Measurements from ENCODE around the gene ADAM22.
A peak's percentile ranks its signal among the peaks of the same experiment; 100 is the strongest.

Gene ADAM22

DNA sequence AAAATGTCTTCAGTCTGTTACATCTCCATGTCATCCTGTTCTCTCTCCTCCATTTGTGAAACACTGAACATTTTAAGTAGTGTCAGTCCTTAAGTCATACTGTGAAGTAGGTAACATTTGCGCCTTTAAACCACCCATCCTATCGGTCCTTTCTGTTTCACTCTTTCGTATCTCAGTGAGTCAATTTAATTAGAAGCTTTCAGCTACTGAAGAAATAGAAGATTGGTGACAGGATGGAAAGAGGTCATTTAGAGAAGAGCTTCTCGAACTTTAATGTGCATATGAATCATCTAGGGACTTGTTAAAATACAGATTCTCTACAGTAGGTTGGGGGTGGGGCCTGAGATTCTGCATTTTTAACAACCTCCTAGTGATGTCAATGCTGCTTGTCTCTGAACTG is 172.4 kb downstream of the ADAM22 start:
- in situ Hi-C loops (cut with HindIII; ENCODE audit: low pct_unique_long_range_greater_than_20kb, low sequenced_read_pairs), result no loop called here
- no peak for DNase-seq (ENCODE audit: low read depth in 1 of 2, low spot score in 1 of 2)
- no peak for TF ChIP-seq JUND (IDR thresholded peaks at IDR 0.05; ENCODE audit: low read depth)

DNA sequence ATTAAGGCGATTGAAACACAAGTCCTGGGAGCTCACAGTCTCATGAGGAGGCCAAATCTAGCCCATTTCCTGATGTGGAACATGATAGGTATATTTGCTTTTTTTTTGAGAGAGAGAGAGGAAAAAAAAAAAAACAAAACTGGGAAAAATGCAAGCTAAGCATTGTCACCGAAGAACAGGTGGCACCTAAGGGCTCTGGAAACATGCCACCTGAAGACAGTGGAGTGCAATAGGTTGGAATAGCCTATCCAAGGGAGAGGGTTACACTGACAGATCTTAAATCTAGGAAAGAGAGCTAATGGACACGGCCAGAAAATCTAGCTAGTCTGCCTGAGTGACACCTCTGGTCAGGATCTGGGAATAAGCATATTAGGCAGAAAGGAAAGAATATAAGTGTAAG is 175.6 kb downstream of the ADAM22 start:
- DNase-seq (ENCODE audit: low read depth in 1 of 2, low spot score in 1 of 2), result no peak
- in situ Hi-C loops (cut with HindIII; ENCODE audit: low pct_unique_long_range_greater_than_20kb, low sequenced_read_pairs), result no loop called here

DNA sequence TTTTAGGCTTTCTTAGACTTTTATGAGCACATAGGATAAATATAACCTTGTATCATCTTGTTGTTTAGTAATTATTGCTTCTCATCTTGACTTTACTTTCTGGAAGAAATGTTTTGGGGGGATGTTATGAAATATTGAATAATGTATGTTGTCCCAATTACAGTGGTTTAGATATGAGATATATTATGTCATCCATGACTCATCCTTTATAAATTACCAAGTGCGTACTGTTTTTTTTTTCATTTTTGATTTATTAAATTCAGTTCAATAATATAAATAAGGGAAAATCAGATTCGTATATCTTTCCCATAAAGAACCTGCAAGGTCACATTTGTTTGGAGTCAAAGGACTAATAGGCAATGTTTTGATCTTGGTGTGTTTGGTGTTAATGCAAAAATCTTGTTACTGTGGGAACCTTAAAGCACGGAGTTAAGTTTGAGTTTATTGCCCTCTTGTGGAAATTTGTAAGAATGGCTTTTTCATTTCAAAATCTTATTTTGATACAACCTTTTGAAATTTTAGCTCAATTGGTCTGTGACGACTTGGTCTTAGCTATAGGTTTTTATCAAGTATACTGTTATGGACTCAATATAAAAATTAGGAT is 177.2 kb downstream of the ADAM22 start:
- no peak for TF ChIP-seq JUND (IDR thresholded peaks at IDR 0.05; ENCODE audit: low read depth)
- in situ Hi-C loops (cut with HindIII; ENCODE audit: low pct_unique_long_range_greater_than_20kb, low sequenced_read_pairs), result no loop called here
- peak; percentile 0 to 43 for DNase-seq (ENCODE audit: low read depth in 1 of 2, low spot score in 1 of 2)

More for the DNA sequence above, 175.6 kb downstream of the ADAM22 start:
- TF ChIP-seq JUND (IDR thresholded peaks at IDR 0.05; ENCODE audit: low read depth), result no peak

DNA sequence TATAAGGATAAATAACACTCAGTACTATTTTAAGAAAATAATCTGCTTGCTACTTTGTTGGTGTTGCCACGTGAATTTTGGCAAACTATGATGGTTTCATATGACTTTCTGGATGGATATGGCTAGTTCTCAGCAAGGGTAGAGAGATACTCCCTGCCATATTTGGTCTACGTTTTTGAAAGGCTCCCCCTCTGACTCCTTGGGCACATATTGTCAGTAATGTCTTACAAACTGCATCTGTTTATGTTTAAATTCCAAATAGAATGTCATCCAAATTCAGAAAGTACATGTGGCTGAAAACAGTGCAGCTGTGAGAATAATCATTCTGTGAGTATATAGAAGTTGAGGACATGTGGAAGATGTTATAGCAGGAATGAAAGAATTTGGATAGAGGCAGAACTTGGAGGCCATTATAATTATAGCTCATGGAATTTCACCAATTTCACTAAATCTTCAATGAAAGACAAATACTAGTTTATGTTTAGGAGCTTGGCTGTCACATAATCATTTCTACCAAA is 178.0 kb downstream of the ADAM22 start:
- TF ChIP-seq JUND (IDR thresholded peaks at IDR 0.05; ENCODE audit: low read depth), result no peak
- DNase-seq (ENCODE audit: low read depth in 1 of 2, low spot score in 1 of 2), result no peak
- in situ Hi-C loops (cut with HindIII; ENCODE audit: low pct_unique_long_range_greater_than_20kb, low sequenced_read_pairs), result no loop called here

DNA sequence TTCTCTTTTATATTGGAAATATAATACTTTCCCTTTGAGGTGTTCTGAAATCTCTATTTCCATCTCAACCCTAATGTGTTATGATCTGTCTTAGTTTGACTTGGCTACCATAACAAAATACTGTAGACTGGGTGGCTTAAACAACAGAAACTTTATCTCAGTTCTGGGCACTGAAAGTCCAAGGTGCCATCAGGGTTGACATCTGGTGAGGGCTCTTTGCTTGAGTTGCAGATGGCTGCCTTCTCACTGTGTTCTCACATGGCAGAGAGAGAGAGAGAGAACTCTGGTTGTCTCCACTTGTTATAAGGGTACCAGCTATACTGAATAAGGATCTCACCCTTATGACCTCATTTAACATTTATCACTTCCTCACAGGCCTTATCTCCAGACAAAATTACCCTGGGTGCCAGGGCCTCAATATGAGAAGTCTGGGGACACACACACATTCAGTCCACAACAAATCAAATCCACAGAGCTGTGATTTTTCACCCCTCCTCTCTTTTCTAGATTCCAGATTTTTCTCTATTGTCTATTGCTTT is 181.3 kb downstream of the ADAM22 start:
- in situ Hi-C loops (cut with HindIII; ENCODE audit: low pct_unique_long_range_greater_than_20kb, low sequenced_read_pairs), result no loop called here
- DNase-seq (ENCODE audit: low read depth in 1 of 2, low spot score in 1 of 2), result no peak
- no peak for TF ChIP-seq JUND (IDR thresholded peaks at IDR 0.05; ENCODE audit: low read depth)

DNA sequence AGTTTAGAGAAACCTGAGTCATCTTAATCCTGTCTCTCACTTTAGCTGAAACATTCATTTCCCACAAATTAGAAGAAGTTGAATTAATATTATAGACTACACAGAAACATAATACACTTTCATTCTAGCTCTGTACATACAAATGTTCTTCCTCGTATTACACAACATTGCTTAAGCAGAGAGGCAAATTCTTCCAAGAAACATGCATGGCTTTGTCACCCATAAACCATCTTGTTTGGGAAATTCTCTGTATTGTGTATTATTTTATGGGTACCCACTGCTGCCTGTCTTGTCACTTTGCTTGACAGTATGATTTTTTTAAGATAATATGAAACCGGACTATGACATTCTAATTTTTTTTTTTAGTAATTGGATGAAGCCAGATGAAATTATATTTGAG is 181.8 kb downstream of the ADAM22 start:
- no peak for TF ChIP-seq JUND (IDR thresholded peaks at IDR 0.05; ENCODE audit: low read depth)
- in situ Hi-C loops (cut with HindIII; ENCODE audit: low pct_unique_long_range_greater_than_20kb, low sequenced_read_pairs), result no loop called here
- no peak for DNase-seq (ENCODE audit: low read depth in 1 of 2, low spot score in 1 of 2)

DNA sequence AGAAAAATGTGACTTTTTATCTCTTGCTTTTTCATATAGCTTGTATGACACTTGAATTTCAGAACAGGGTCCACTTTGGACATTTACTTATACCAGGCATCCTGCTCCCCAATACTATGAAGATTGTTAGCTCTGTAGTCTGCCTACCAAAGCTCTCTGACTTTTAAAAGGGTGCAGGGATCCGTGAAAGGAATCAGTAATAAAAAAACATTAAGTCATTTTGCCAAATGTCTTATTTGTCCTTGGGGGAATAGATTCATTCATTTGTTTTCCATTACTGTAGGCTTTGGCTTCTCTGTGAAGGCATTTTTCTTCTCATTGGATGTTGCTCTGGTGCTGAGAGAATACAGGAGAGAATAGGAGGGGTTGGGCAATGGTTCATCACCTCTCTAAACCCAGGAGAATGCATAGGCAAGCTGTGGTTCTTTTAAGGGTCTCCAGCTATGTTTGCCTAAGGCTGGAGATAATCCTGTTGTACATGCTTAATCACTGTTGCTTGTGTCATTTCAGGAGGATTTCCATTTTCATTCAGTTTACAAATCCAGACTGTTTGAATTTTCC is 182.3 kb downstream of the ADAM22 start:
- DNase-seq (ENCODE audit: low read depth in 1 of 2, low spot score in 1 of 2), result no peak
- TF ChIP-seq JUND (IDR thresholded peaks at IDR 0.05; ENCODE audit: low read depth), result no peak
- in situ Hi-C loops (cut with HindIII; ENCODE audit: low pct_unique_long_range_greater_than_20kb, low sequenced_read_pairs), result no loop called here

DNA sequence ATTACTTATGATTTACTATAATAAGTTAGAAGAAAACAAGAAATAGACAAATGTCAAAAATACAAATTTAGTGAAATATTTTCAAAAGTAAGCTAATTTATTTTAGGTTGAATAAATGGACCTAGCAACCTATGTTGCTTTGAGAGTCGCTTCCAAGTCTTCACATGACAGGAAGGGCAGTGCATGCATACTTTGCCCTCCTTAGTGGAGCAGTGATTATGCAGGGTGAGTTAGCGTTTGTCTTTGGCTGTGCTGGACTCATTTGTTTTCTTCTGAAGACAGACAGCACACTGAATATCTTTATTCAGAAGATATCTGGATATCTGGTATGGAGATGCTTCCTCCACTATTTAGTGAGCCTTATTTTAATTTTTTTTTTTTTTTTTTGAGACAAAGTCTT is 183.3 kb downstream of the ADAM22 start:
- TF ChIP-seq JUND (IDR thresholded peaks at IDR 0.05; ENCODE audit: low read depth), result no peak
- in situ Hi-C loops (cut with HindIII; ENCODE audit: low pct_unique_long_range_greater_than_20kb, low sequenced_read_pairs), result no loop called here

DNA sequence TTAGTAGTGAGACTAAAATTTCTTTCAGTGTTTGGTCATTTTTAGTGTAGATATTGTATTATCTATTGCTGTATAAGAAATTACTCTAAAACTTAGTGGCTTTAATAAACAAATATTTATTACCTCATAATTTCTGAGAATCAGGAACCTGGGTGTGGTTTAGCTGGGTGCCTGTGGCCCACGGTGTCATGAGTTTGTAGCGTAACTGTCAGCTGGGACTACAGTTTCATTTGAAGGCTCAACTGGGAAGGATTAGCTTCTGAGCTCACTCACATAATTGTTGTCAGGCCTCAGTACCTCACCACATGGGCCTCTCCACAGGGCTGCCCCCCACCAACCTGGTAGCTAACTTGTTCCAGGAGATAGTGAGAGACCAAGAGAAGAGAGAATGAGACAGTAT is 187.3 kb downstream of the ADAM22 start:
- in situ Hi-C loops (cut with HindIII; ENCODE audit: low pct_unique_long_range_greater_than_20kb, low sequenced_read_pairs), result no loop called here
- no peak for DNase-seq (ENCODE audit: low read depth in 1 of 2, low spot score in 1 of 2)
- no peak for TF ChIP-seq JUND (IDR thresholded peaks at IDR 0.05; ENCODE audit: low read depth)

More for the DNA sequence above, 183.3 kb downstream of the ADAM22 start:
- no peak for DNase-seq (ENCODE audit: low read depth in 1 of 2, low spot score in 1 of 2)

DNA sequence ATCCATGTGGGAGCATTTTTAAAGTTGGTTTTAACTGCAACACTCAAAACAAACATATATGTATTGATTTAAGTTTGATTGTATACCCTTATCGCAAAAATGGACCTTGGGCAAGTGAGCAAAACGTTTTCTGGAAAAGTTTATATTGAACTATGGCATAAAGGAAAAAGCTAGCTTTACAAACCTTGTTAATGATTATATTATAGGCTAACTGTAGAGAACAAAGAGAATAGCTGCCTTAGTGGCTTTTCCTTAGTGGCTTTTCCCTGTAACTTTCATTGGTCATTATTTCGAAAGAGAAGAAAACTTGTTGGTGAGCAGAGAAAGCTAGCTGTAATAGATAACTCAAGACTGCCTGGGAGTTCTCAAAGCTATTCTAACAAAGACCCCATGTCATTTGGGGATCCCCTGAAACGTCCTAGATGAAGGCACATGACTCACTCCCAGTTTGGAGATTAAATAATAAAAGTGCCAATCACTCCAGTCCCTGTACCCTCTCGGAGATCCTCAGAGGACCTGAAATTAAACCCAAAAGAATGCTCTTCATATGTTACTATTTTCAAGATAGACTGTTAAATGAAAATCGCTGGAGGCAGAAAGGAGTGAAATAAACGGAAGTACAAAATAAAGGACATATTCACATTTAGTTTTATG is 193.7 kb downstream of the ADAM22 start:
- in situ Hi-C loops (cut with HindIII; ENCODE audit: low pct_unique_long_range_greater_than_20kb, low sequenced_read_pairs), result no loop called here
- DNase-seq (ENCODE audit: low read depth in 1 of 2, low spot score in 1 of 2), result no peak
- no peak for TF ChIP-seq JUND (IDR thresholded peaks at IDR 0.05; ENCODE audit: low read depth)

DNA sequence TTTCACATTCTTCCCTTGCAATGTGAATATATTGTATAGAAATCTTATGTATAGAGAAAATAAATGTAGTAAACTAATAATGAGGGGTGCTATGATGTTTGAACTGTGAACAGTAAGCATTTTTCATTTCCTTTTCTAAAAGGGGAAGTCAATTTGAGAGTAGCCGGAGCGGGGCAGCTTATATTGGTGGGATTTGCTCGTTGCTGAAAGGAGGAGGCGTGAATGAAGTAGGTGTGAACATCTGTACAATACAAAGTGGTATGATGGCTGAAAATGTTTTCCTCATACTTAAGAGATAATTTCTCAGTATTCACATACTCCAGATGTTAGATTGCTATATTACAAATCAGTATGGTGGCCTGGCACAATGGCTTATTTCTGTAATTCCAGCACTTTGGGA is 198.7 kb downstream of the ADAM22 start:
- in situ Hi-C loops (cut with HindIII; ENCODE audit: low pct_unique_long_range_greater_than_20kb, low sequenced_read_pairs), result no loop called here
- no peak for TF ChIP-seq JUND (IDR thresholded peaks at IDR 0.05; ENCODE audit: low read depth)
- no peak for DNase-seq (ENCODE audit: low read depth in 1 of 2, low spot score in 1 of 2)

DNA sequence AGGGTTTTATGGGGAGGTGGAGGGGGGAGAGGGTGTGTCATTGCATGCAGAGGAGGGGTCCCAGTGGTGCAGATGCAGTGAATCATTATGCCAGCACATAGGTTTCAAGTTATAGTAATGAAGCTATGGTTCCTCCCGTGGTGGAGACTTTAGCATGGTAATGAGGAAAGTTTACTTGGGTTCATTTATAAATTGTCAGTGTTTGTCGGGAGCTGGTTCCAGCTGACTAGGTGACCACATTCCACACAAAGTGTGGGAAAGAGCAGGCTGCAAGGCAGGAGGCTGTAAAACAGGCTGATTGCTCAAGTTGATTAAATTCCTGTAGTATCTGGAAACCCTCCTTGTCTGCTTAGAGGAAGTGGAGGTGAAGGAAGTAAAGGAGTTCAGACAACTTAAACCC is 206.9 kb downstream of the ADAM22 start:
- in situ Hi-C loops (cut with HindIII; ENCODE audit: low pct_unique_long_range_greater_than_20kb, low sequenced_read_pairs), result no loop called here
- no peak for TF ChIP-seq JUND (IDR thresholded peaks at IDR 0.05; ENCODE audit: low read depth)
- peak in 1 of 2 experiments; percentile 71 for DNase-seq (ENCODE audit: low read depth in 1 of 2, low spot score in 1 of 2)

DNA sequence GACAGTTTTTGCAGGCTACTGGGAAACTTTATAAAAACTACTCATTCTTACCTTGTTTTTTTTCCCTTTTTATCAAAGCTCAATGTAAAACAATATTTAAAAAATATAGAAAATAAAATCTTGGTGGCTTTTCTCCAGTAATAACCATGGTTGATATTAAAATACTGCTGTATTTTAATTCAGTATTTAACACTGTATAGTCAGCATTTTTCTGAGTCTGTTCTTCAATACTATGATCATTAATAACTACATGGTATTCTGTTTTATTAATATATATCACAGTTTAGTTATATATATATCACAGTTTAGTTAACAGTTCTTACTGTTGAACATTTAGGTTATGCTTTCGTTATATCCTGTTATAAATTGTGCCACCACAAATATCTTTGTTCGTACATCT is 207.4 kb downstream of the ADAM22 start:
- TF ChIP-seq JUND (IDR thresholded peaks at IDR 0.05; ENCODE audit: low read depth), result no peak
- in situ Hi-C loops (cut with HindIII; ENCODE audit: low pct_unique_long_range_greater_than_20kb, low sequenced_read_pairs), result no loop called here
- DNase-seq (ENCODE audit: low read depth in 1 of 2, low spot score in 1 of 2), result no peak
